ENCODE results near the gene ADAMTSL4. TPM values are rescaled to one million over a fixed set of nuclear protein-coding genes. Genes with fewer than 3 reads are reported as not detected.

ADAMTSL4 gene
- total RNA-seq, 2 donors from 2014 or later: 3.7 to 9.7 TPM

GRCh38 chr1:150546294-150546937, 2.8 kb upstream of the ADAMTSL4 start:
- no peaks in the 10 kb centered on the region for H3K4me1 ChIP-seq (replicated peaks)
- TF ChIP-seq POLR2A (IDR thresholded peaks at IDR 0.05) (no peak), POLR2AphosphoS5 (IDR thresholded peaks at IDR 0.05) (no peak), CTCF (IDR thresholded peaks at IDR 0.05) (no peak)
- H3K27me3 ChIP-seq (replicated peaks; ENCODE audit: insufficient read depth): no peaks in the 10 kb centered on the region
- intact Hi-C loops (cut with DNase I): no loop called here
- WGBS: 80% methylated on average over 16 of the region's 16 CpGs
- no peaks in the 10 kb centered on the region for H3K9me3 ChIP-seq
- H3K4me3 ChIP-seq: no peak overlapping the region
- H3K27ac ChIP-seq: no peak overlapping the region
- DNase-seq (ENCODE audit: low spot score): no peak
- no peaks in the 10 kb centered on the region for H3K36me3 ChIP-seq

DNA sequence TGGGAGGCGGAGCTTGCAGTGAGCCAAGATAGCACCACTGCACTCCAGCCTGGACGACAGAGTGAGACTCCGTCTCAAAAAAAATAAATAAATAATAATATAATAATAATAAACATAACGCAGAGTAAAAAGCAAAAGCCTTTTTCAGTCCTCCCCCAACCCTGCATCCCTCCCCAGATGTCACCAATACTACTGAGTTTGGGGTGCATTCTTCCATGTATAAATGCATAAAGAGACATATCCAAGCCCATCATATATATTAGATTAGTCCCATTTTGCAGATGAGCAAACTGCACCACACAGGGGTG, 930 bp upstream of the ADAMTSL4 start:
- Histone ChIP-seq H3K4me1 (replicated peaks) (no peaks in the 10 kb centered on the region), H3K27me3 (replicated peaks; ENCODE audit: insufficient read depth) (no peaks in the 10 kb centered on the region), H3K27ac (peak overlapping the region; percentile 62 to 82), H3K4me3 (peak overlapping the region; percentile 50 to 52), H3K9me3 (no peaks in the 10 kb centered on the region), H3K36me3 (no peaks in the 10 kb centered on the region)
- intact Hi-C loops (cut with DNase I): no loop called here
- TF ChIP-seq POLR2AphosphoS5 (IDR thresholded peaks at IDR 0.05) (no peak), CTCF (IDR thresholded peaks at IDR 0.05) (no peak), POLR2A (IDR thresholded peaks at IDR 0.05) (no peak)
- WGBS: 53% methylated on average over 4 of the region's 4 CpGs
- DNase-seq (ENCODE audit: low spot score): no peak

DNA sequence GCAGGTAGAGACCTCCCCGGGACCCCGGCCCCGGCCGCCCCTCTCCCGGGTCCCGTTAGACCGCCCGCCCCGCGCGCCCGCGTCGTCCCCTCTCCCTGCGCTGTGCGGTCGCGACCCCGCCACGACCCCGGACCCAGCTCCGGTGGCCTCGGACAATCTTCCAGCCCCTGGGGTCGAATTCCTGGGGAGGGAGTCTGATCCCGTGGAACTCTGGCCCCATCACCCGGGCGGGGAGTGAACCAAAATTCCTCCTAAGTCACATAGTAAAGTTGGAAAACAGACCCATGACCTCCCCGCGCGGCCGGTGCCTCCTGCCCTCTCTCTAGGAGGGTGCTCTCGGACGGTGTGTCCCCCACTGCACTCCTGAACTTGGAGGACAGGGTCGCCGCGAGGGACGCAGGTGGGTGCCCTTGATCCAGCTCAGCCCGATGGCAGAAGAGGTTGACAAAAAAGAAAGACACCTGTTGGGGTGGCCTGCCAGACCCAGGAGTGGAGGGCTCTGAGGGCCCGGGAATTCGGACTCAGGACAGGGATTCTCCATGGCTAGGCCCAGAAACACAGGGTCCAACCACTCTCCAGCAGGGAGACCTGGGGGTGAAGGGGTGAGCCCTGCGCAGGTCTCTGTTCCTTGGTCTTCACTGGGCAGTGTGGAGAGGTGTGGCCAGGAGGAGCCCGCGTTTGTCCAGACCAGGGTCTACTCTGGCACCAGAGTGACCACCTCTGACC, 451 bp downstream of the ADAMTSL4 start:
- no peak for DNase-seq (ENCODE audit: low spot score)
- TF ChIP-seq CTCF (IDR thresholded peaks at IDR 0.05): no peak
- TF ChIP-seq POLR2A (IDR thresholded peaks at IDR 0.05): no peak
- TF ChIP-seq POLR2AphosphoS5 (IDR thresholded peaks at IDR 0.05): no peak
- intact Hi-C loops (cut with DNase I): loop anchor here (5.0 to 10.0 kb wide), 2 partner anchors 82 to 185 kb away; partner anchors contain the start of gene RPRD2
- Histone ChIP-seq H3K36me3 (no peaks in the 10 kb centered on the region), H3K9me3 (no peaks in the 10 kb centered on the region), H3K27ac (peak overlapping the region; percentile 62 to 82), H3K27me3 (replicated peaks; ENCODE audit: insufficient read depth) (no peaks in the 10 kb centered on the region), H3K4me1 (replicated peaks) (no peaks in the 10 kb centered on the region), H3K4me3 (peak overlapping the region; percentile 50 to 52)
- 15% methylated on average over 25 of the region's 43 CpGs for WGBS

DNA sequence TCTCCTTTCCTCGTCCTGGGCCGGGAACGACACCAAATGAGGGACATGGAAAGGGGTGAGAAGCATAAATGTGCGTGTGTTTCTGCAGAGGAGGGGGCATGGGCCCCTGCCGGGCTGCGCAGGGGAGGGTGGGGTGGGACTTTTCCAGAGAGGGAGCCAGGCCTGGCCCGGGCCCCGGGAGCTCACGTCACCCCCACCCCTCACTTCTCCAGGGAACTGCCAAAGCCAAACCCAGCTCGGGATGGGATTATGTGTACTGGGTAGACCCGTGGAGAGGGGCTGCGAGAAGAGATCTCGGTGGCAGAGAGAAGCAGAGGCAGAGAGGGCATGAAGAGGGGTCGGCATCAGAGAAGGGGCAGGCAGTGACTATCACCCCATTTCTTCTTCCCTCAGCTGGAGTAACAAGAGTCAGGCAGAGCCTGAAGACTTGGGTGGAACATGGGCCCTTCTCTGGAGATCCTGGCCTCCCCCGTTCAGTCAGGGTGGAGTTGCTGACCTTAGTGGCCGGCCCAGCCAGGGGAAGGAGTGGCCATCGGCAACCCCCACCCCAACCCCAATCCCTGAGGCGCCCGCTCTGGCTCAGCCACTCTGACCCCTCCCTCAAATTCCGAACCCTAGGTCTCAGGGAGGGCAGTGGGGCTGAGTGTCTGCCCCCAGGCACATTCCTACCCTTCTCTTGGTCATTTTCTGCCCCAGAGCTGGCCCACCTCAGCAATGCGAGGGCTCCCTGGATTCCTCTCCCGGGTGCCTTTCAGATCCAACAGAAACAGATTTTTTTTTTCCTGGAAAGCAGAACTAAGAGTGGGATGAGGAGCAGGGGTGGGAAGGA, 1.2 kb downstream of the ADAMTSL4 start:
- 57% methylated on average over 22 of the region's 22 CpGs for whole genome bisulfite sequencing

More for the DNA sequence above, 1.2 kb downstream of the ADAMTSL4 start:
- Histone ChIP-seq H3K27me3 (replicated peaks; ENCODE audit: insufficient read depth) (no peaks in the 10 kb centered on the region), H3K27ac (peak overlapping the region in 1 of 2 donors; percentile 82), H3K9me3 (no peaks in the 10 kb centered on the region), H3K4me1 (replicated peaks) (no peaks in the 10 kb centered on the region), H3K4me3 (no peak overlapping the region), H3K36me3 (no peaks in the 10 kb centered on the region)
- intact Hi-C loops (cut with DNase I): loop anchor here (5.0 to 10.0 kb wide), 2 partner anchors 83 to 186 kb away; partner anchors contain the start of gene RPRD2
- TF ChIP-seq CTCF (IDR thresholded peaks at IDR 0.05) (no peak), POLR2A (IDR thresholded peaks at IDR 0.05) (no peak), POLR2AphosphoS5 (IDR thresholded peaks at IDR 0.05) (no peak)
- no peak for DNase-seq (ENCODE audit: low spot score)
